Thyroid gland (tissue), 4 donors: ENCODE measurements around the gene INMT.

Source experiments
- CTCF ChIP-seq, 6 experiments: fragments of 200-600 bp in 3 of 6; fragments of 450-650 bp in 3 of 6; sonication (generic) in 3 of 6; IDR thresholded peaks; one replicate each; pipeline ENCODE4 v1.5.1; 2016 to 2019; ENCODE audit warnings: antibody characterized with exemption in 6 of 6, mild to moderate bottlenecking in 2 of 6, inconsistent platforms in 1 of 6, moderate library complexity in 1 of 6
- POLR2A ChIP-seq, 2 donors: fragments of 450-650 bp; IDR thresholded peaks; one replicate each; pipeline ENCODE4 v1.6.1; 2017; ENCODE audit warnings: antibody characterized with exemption in 2 of 2, mild to moderate bottlenecking in 2 of 2, moderate library complexity in 1 of 2

GRCh38 chr7:30707391-30708357 is 44.3 kb upstream of the INMT start:
- TF ChIP-seq CTCF (IDR thresholded peaks at IDR 0.05) (no peak), POLR2A (IDR thresholded peaks at IDR 0.05) (no peak)
